ENCODE measurements around the gene C20orf202.

C20orf202 gene

DNA sequence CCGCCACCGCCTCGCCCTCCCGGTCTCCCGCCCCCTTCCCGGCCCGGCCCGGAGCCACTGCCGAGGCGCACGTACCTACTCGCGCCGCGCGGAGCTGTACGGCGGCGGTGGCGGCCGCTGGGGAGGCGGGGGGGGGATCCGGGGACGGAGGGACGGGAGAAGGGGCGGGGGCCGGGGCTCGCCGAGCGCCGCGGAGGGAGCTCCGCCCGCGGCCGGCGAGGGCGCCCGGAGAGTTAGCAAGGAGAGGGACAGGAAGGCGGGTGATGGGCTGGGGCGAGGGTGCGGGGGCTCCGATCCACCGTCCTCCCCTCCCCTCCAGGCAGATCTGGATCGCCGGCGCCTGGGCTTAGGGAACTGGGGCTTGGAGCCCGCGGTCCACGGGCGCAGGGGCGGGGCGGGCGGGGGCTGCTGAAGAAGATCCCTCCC, 17.9 kb upstream of the C20orf202 start:
- DNase-seq = no peak

DNA sequence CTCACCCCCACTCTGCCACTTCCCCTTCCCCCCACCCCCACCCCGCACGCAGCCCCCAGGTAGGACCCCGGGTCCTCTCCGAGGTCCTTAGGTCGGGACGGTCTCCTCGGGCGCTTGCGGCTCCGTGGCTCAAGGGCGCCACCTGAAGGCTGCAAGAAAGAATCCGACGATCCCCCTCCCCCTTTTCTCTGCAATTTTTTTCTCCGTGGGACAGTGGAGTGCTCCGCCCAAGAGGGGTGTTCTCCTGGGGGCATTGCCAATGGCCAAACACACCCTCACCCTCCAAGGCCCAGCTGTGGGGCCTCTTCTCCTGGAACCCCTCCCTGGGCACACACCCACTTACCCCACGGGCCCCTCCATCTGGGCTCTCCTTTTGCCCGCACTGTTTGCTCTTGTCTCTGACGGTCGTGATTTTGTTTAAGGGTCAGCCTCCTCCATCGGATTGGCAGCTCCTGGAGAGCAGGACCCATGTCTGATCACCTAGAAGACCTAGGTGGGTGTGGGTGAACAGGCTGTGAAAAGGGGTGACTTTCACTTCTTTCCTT, 17.4 kb upstream of the C20orf202 start:
- DNase-seq = no peak

GRCh38 chr20:1186367-1186991, 16.8 kb upstream of the C20orf202 start:
- DNase-seq = no peak

DNA sequence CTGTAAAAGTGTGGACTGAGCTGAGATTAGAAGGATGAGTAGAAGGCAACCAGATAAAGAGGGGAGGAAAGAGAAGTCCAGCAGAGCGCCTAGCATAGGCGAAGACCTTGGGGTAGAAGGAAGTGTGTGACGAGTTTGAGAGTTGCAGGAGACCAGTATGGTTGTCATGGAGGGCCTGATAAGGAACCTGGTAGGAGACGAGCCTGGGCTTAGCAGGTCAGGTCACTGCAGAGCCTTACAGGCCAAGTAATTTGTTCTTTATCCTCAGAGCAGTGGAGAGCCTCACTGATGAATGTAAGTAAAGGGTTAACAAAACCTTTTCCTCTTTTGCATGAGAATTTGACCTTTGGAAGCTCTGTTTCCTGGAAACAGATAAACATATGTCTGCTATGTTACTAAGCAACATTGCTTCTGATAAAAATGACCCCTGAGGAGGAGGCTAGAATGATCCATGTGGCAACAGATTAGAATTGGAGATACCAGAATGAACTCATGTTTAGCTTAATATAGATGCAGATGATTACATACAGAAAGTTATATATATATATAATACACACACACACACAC, 15.6 kb upstream of the C20orf202 start:
- DNase-seq = no peak

DNA sequence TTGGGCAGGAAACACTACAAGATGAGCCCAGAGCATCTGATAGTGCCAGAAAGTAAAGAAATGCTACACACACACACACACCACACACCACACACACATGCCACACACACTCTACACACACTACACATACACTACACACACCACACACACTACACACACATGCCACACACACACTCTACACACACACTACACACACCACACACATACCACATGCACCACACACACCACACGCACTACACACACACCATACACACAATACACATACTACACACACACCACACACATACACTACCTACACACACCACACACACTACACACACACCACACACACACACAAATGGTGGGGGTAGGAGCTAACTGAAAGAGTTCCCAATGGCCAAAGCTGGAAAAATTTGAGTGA, 14.9 kb upstream of the C20orf202 start:
- DNase-seq = no peak

DNA sequence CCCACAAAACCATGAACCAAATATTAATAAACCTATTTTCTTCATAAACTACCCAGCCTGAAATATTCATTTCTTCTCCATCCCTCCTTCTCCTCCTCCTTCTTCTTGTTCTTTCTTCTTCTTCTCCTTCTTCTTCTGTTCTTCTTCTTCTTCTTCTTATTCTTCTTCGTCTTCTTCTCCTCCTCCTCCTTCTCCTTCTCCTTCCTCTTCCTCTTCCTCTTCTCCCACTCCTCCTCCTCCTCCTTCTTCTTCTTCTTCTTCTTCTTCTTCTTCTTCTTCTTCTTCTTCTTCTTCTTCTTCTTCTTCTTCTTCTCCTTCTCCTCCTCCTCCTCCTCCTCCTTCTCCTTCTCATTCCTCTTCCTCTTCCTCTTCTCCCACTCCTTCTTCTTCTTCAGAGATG, 13.4 kb upstream of the C20orf202 start:
- no peak for DNase-seq

DNA sequence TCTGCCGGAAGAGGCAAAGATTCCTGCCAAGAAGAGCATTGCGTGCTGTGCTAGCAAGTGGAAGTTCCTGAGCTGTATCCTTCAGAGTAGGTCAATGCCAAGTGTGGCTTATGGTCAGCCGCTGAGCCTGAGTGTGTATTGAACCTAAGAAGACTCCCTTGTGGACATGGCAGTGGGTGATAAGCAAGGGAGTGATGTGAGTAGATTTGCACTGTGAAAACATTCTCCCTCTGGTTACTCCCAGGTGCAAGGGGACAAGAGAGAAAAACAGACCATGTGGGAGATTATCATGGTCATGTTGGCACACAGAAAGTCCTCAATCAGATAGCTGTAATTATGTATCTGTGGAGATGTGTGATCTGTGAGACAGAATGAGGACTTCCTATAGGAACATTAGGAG, 12.4 kb upstream of the C20orf202 start:
- DNase-seq = no peak

GRCh38 chr20:1191299-1191698, 12.0 kb upstream of the C20orf202 start:
- no peak for DNase-seq

DNA sequence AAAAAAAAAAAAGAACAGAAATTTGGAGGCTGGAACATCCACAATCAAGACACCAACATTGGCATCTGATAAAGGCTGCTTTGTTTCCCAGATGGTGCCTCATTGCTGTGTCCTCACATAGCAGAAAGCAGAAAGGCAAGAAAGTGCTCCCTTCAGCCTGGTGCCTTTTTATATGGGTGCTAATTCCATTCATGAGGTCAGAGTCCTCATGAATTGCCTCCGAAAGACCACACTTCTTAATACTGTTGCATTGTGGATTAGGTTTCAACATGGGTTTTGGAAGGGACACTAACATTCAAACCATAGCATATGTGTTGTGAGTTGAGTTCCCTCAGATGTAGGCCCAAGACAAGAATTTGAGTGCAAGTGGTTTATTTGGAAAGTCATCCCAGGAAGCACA, 8.0 kb upstream of the C20orf202 start:
- no peak for DNase-seq

DNA sequence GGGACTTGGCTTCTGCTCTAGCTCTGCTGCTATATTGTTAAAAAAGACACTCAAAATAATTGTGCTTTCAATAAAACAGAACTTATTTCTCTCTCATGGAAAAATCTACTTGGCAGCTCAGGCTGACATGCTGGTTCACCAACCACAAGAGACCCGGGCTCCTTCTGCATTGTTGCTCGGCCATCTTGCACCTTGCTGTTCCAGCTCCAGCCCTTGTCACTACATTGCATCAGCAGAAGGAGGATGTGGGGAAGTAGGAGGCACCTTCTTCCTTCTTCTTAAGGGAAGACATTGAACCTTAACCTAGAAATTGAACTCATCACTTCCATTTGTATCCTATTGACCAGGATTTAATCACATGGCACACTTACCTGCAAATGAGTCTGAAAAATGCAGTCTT, 6.6 kb upstream of the C20orf202 start:
- DNase-seq = no peak

GRCh38 chr20:1197801-1198200, 5.5 kb upstream of the C20orf202 start:
- DNase-seq = no peak

- DNase-seq = no peak
Observed at GRCh38 chr20:1198751-1199150, 4.5 kb upstream of the C20orf202 start.

- no peak for DNase-seq
Observed at GRCh38 chr20:1199212-1199873, 3.9 kb upstream of the C20orf202 start.

DNA sequence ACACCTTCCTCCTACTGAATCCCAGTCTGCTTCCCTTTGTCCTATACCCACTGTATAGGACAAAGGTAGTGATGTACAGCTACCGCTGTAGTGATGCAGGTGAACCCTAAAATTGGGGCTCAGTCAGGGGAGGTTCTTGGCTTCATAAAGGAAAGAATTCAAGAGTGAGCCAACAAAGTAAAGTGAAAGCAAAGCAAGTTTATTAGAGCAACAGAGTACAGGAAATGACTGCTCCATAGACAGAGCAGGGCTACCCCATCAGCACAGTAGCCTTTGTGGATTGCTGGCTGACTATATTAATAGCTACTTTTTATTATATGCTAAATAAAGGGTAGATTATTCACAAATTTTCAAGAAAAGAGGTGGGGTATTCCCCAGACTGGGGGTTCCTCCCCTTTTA, 3.3 kb upstream of the C20orf202 start:
- DNase-seq = no peak

GRCh38 chr20:1203630-1204029, 376 bp downstream of the C20orf202 start:
- DNase-seq = no peak

GRCh38 chr20:1204113-1204512, 859 bp downstream of the C20orf202 start:
- DNase-seq = no peak

DNA sequence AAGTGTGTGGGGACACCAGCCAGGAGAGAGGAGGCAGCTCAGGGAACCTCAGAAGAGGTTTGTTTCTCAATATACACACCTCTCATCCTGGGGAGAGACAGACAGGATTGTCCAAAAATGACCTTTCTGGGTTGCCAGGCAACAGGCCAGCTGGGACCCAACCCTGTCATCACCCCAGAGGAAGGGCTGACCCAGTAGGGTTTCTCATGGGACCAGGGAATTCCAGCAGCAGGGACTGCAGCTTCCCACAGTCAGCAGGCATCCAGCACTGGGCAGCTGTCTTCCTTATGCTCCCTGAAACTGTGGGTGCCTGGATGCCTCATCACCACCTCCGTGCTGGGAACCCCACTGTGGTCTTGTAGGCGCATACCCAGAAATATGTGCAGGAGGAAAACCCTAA, 1.3 kb downstream of the C20orf202 start:
- no peak for DNase-seq

GRCh38 chr20:1205802-1206201, 2.5 kb downstream of the C20orf202 start:
- DNase-seq = no peak

GRCh38 chr20:1206366-1207148, 3.3 kb downstream of the C20orf202 start:
- DNase-seq = no peak

DNA sequence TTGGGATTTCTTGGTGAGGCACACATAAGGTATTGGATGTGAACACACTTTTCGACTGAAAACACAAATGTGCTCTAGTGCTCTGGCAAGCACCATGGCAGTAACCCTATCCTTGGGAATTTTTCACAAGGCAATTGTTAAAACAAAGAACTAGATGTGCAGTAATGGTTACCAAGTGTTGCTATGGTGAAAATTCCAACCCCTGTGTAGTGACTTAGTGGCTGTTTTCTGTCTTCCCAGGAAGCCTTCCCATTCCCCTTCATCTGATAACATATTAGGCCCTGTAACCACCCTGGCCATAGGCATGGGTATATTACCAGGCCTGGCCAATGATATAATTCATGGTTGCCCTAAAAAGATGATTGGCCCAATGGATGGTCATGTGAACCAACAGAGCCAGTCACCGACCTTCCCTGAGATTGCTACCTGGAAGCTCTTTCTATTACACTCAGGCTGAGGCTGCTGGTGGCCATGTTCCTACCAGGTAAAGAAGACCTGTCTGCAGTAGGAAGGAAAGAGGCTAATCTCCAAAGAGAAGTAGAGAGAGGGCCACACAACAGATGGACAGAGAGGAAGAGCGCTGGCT, 4.1 kb downstream of the C20orf202 start:
- DNase-seq = no peak

GRCh38 chr20:1209447-1210387, 6.5 kb downstream of the C20orf202 start:
- DNase-seq = no peak

DNA sequence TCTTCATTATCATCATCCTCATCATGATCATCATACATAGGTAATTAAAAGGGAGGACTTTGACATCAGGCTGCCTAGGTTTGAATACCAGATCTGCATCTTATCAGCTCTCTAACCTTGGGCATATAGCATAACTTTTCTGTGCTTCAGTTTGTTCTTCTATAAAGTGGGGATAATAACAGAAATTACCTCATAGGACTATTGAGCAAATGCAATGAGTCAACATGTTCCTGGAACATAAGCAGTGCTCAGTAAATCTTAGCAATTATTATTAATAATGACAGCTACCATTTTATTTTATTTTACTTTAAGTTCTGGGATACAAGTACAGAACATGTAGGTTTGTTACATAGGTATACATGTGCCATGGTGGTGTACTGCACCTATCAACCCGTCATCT, 7.2 kb downstream of the C20orf202 start:
- DNase-seq = no peak
